GM12878 (cell line): ENCODE results near the gene MITF. TPM values are rescaled to one million over a fixed set of nuclear protein-coding genes. Genes with fewer than 3 reads are reported as not detected.

Source experiments
- ATAC-seq: fragments of 200-7000 bp; cut with Tn5 transposase; 3 replicates; pipeline ENCODE4 v1.9.1; 2020; ENCODE audit warnings: mild to moderate bottlenecking, moderate library complexity
- BruUV-seq: library from RNA; stranded (reverse); fragments of 400-500 nt; replicated peaks from 2 replicates; lab custom pipeline; 2021; lab: Mats Ljungman, UMichigan
- CTCF ChIA-PET: fragments of 300-600 bp; sonication (Branson Sonifier 250); formaldehyde crosslinking; extraction: SDS; loops from one replicate; lab custom pipeline; 2021; ENCODE audit warnings: inconsistent platforms; lab: Yijun Ruan, JAX
- POLR2A ChIA-PET: fragments of 350-600 bp; formaldehyde crosslinking; extraction: SDS; loops from one replicate; lab custom pipeline; 2021; ENCODE audit warnings: inconsistent platforms; lab: Charles Lee
- RAD21 ChIA-PET: fragments of 300-600 bp; sonication (Branson Sonifier 250); formaldehyde crosslinking; loops from one replicate; lab custom pipeline; 2023; ENCODE audit warnings: antibody characterized with exemption; ENCODE audit not compliant: unreplicated experiment; lab: Charles Lee
- SMC1A ChIA-PET: fragments of 300-600 bp; sonication (Branson Sonifier 250); formaldehyde crosslinking; loops from one replicate; lab custom pipeline; 2023; ENCODE audit not compliant: unreplicated experiment, uncharacterized antibody; lab: Charles Lee
- DNase-seq: peaks from one replicate; pipeline ENCODE4 v3.0.0-alpha.2; 2011; ENCODE audit warnings: low read depth, low spot score
- FAIRE-seq: peaks from 3 replicates; lab custom pipeline; 2011; peaks lifted over from hg19 to GRCh38; lab: Jason Lieb, UNC
- H2AFZ ChIP-seq: 2 replicates; pipeline ENCODE4 v1.6.0; 2011; ENCODE audit warnings: low read depth, low read length, control low read depth; ENCODE audit not compliant: control insufficient read depth
- H3K27ac ChIP-seq: 2 replicates; pipeline ENCODE4 v1.5.1; 2011; ENCODE audit warnings: control low read depth; ENCODE audit not compliant: control insufficient read depth, insufficient read depth
- H3K27me3 ChIP-seq, 2 experiments: replicated peaks in 1 of 2; 2 replicates each; pipeline versions ENCODE4 v1.6.0 to v1.6.1; 2011; ENCODE audit warnings: low read length in 1 of 2; ENCODE audit not compliant: control insufficient read depth in 2 of 2, insufficient read depth in 2 of 2
- H3K36me3 ChIP-seq, 2 experiments: 2 replicates each; pipeline ENCODE4 v1.5.1; 2011; ENCODE audit warnings: low read length in 1 of 2; ENCODE audit not compliant: control insufficient read depth in 2 of 2, insufficient read depth in 2 of 2
- H3K4me1 ChIP-seq: 2 replicates; pipeline ENCODE4 v1.6.1; 2011; ENCODE audit warnings: mild to moderate bottlenecking, low read length, moderate library complexity, mixed read lengths; ENCODE audit not compliant: control insufficient read depth, insufficient read depth
- H3K4me2 ChIP-seq: 2 replicates; pipeline ENCODE4 v1.6.0; 2011; ENCODE audit warnings: control low read depth; ENCODE audit not compliant: control insufficient read depth, insufficient read depth
- H3K4me3 ChIP-seq: fragments of 200-600 bp; sonication (generic); 2 replicates; pipeline ENCODE4 v1.5.1; 2016
- H3K79me2 ChIP-seq: 2 replicates; pipeline ENCODE4 v1.6.0; 2011; ENCODE audit warnings: low read length; ENCODE audit not compliant: control insufficient read depth, insufficient read depth
- H3K9ac ChIP-seq: 2 replicates; pipeline ENCODE4 v1.8.0; 2011; ENCODE audit warnings: low read length, control low read depth, mixed read lengths; ENCODE audit not compliant: control insufficient read depth, insufficient read depth
- H3K9me3 ChIP-seq: replicated peaks from 3 replicates; pipeline ENCODE4 v1.5.1; 2011; ENCODE audit warnings: mild to moderate bottlenecking, low read length; ENCODE audit not compliant: control insufficient read depth, insufficient read depth
- H4K20me1 ChIP-seq: 2 replicates; pipeline ENCODE4 v1.6.0; 2011; ENCODE audit not compliant: control insufficient read depth, insufficient read depth
- HCFC1 ChIP-seq: fragments of 150-350 bp; IDR thresholded peaks from 2 replicates; pipeline ENCODE4 v1.6.1; 2014; ENCODE audit warnings: low read length
- IKZF2 ChIP-seq, 2 experiments: fragments of 450-650 bp; IDR thresholded peaks; 2 replicates each; pipeline ENCODE4 v1.6.1; 2017; ENCODE audit warnings: mild to moderate bottlenecking in 2 of 2, moderate library complexity in 2 of 2
- KAT2A ChIP-seq: conservative IDR thresholded peaks from 2 replicates; pipeline ENCODE4 v1.6.1; 2011; ENCODE audit warnings: low read depth, low read length; ENCODE audit not compliant: control insufficient read depth
- NFYA ChIP-seq: IDR thresholded peaks from 2 replicates; pipeline ENCODE4 v1.6.1; 2011; ENCODE audit warnings: low read depth, mild to moderate bottlenecking, low read length, improper control_type of control experiment, borderline replicate concordance
- POLR2AphosphoS5 ChIP-seq: IDR thresholded peaks from 2 replicates; pipeline ENCODE4 v1.6.1; 2011; ENCODE audit warnings: mild to moderate bottlenecking, low read length, inconsistent platforms
- USF1 ChIP-seq: IDR thresholded peaks from 2 replicates; pipeline ENCODE4 v1.6.1; 2011; ENCODE audit warnings: borderline replicate concordance, low read depth, mild to moderate bottlenecking, moderate library complexity, mixed read lengths, low read length; ENCODE audit not compliant: insufficient read depth; ENCODE audit errors: extremely low read length
- ZNF622 ChIP-seq: fragments of 450-650 bp; IDR thresholded peaks from 2 replicates; pipeline ENCODE4 v1.6.1; 2017; ENCODE audit warnings: mild to moderate bottlenecking, inconsistent platforms
- ZSCAN29 ChIP-seq: fragments of 450-650 bp; IDR thresholded peaks from 2 replicates; pipeline ENCODE4 v1.6.1; 2017; ENCODE audit warnings: mild to moderate bottlenecking, moderate library complexity
- WGBS: methylation state at CpG from one replicate; pipeline ENCODE4 v1.1.6; 2016; ENCODE audit warnings: low lambda C conversion rate; ENCODE audit not compliant: insufficient replicate concordance, insufficient coverage; ENCODE audit errors: missing lambda C conversion rate; 5-methylcytosine and 5-hydroxymethylcytosine counted together
- in situ Hi-C: fragments of 300-500 bp; cut with MboI; formaldehyde crosslinking; loops from 9 replicates; pipeline ENCODE4 v1.14.3; 2018; ENCODE audit warnings: mixed read lengths
- intact Hi-C: fragments of 100-400 bp; cut with micrococcal nuclease; formaldehyde crosslinking; loops from one replicate; pipeline ENCODE4 v1.14.2; 2022; ENCODE audit not compliant: unreplicated experiment
- polyA plus RNA-seq, 11 experiments: library from polyadenylated mRNA; depleted of rRNA in 4 of 11; unstranded in 6 of 11; stranded (reverse) in 5 of 11; fragments of >200 nt; fragmentation: Nextera tagmentation in 4 of 11; fragmentation: Illumina TruSeq in 1 of 11; extraction: Ambion mirVana in 4 of 11; extraction: Trizol in 1 of 11; gene quantifications; 1 replicate in 1 of 11; 2 replicates in 10 of 11; pipeline versions ENCODE4 v1.2.1 to v1.2.3, GENCODE V29; 2011 to 2016; ENCODE audit warnings: inconsistent platforms in 2 of 11, missing spikeins in 2 of 11, low read depth in 1 of 11
- total RNA-seq, 4 experiments: library from RNA; depleted of rRNA in 3 of 4; stranded (reverse); fragments of >200 nt in 3 of 4; fragmentation: Illumina TruSeq in 1 of 4; extraction: Trizol in 1 of 4; gene quantifications; 2 replicates each; pipeline versions ENCODE4 v1.2.1 to v1.2.3, GENCODE V29; 2013 to 2021
- TF ChIP-seq, protein P1 (sequence below): fragments of 450-650 bp; IDR thresholded peaks from 2 replicates; pipeline ENCODE4 v1.6.1; 2017; ENCODE audit warnings: mild to moderate bottlenecking
- TF ChIP-seq, protein P2 (sequence below): fragments of 450-650 bp; IDR thresholded peaks from 2 replicates; pipeline ENCODE4 v1.6.1; 2017; ENCODE audit warnings: antibody characterized with exemption, mild to moderate bottlenecking, moderate library complexity

MITF gene
- total and polyA plus RNA-seq, 10 of the 15 experiments (the other 5 are each of a cell fraction or from before 2014, with no cell fraction given), result under 0.01 to 0.90 (median 0.06) TPM; not detected in 3

DNA sequence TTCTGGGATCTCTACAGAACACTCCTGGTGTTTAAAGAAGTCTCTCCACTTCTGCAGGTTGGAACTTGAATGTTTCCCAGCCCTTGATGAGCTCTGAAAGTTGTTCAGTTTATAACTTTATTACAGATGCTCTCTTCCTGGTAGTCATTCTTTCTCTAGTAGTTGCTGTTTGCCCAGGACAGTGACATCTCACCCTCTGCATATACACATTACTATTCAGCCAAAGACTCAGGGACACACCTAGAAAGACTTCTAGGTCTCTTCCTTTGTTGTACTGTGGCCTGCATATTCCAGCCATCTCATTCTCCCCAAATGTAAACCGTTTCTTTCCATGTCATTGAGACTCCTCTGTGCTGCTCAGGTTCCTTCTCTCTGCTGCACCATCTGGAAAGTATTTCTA, 76.7 kb downstream of the MITF start:
- BruUV-seq, result no TSS peak
- WGBS, result 0% methylated on average over 1 of the region's 1 CpG
- DNase-seq, result no peak
- ATAC-seq, result no peak
- no peak overlapping the region for H3K9ac ChIP-seq
- H3K4me3 ChIP-seq, result no peak overlapping the region
- H3K4me2 ChIP-seq, result no peak overlapping the region
- H3K36me3 ChIP-seq, result no peaks in the 10 kb centered on the region
- RAD21 ChIA-PET, result no interaction called here
- CTCF ChIA-PET, result no interaction called here
- H3K27ac ChIP-seq, result no peak overlapping the region
- no peaks in the 10 kb centered on the region for H3K9me3 ChIP-seq
- POLR2A ChIA-PET, result no interaction called here
- SMC1A ChIA-PET, result no interaction called here
- H3K4me1 ChIP-seq, result no peaks in the 10 kb centered on the region
- TF ChIP-seq ZSCAN29, result no peak
- no peak for TF ChIP-seq USF1
- no peak for TF ChIP-seq KAT2A
- TF ChIP-seq, protein P1, sequence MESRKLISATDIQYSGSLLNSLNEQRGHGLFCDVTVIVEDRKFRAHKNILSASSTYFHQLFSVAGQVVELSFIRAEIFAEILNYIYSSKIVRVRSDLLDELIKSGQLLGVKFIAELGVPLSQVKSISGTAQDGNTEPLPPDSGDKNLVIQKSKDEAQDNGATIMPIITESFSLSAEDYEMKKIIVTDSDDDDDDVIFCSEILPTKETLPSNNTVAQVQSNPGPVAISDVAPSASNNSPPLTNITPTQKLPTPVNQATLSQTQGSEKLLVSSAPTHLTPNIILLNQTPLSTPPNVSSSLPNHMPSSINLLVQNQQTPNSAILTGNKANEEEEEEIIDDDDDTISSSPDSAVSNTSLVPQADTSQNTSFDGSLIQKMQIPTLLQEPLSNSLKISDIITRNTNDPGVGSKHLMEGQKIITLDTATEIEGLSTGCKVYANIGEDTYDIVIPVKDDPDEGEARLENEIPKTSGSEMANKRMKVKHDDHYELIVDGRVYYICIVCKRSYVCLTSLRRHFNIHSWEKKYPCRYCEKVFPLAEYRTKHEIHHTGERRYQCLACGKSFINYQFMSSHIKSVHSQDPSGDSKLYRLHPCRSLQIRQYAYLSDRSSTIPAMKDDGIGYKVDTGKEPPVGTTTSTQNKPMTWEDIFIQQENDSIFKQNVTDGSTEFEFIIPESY, result no peak
- no peak for TF ChIP-seq IKZF2 (IDR thresholded peaks at IDR 0.05)
- TF ChIP-seq, protein P2, sequence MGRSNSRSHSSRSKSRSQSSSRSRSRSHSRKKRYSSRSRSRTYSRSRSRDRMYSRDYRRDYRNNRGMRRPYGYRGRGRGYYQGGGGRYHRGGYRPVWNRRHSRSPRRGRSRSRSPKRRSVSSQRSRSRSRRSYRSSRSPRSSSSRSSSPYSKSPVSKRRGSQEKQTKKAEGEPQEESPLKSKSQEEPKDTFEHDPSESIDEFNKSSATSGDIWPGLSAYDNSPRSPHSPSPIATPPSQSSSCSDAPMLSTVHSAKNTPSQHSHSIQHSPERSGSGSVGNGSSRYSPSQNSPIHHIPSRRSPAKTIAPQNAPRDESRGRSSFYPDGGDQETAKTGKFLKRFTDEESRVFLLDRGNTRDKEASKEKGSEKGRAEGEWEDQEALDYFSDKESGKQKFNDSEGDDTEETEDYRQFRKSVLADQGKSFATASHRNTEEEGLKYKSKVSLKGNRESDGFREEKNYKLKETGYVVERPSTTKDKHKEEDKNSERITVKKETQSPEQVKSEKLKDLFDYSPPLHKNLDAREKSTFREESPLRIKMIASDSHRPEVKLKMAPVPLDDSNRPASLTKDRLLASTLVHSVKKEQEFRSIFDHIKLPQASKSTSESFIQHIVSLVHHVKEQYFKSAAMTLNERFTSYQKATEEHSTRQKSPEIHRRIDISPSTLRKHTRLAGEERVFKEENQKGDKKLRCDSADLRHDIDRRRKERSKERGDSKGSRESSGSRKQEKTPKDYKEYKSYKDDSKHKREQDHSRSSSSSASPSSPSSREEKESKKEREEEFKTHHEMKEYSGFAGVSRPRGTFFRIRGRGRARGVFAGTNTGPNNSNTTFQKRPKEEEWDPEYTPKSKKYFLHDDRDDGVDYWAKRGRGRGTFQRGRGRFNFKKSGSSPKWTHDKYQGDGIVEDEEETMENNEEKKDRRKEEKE, result no peak
- no peak for TF ChIP-seq HCFC1
- TF ChIP-seq POLR2AphosphoS5, result no peak
- no peak for TF ChIP-seq ZNF622
- TF ChIP-seq NFYA, result no peak
- TF ChIP-seq, all 136 proteins: peak for 0
- H3K79me2 ChIP-seq, result no peaks in the 10 kb centered on the region
- H4K20me1 ChIP-seq, result no peaks in the 10 kb centered on the region
- in situ Hi-C loops (no loop called here), intact Hi-C loops (no loop called here)
- H2AFZ ChIP-seq, result no peak overlapping the region
- H3K27me3 ChIP-seq, result no peaks in the 10 kb centered on the region
- FAIRE-seq, result no peak
